Liver (tissue), 9 donors: ENCODE results near the gene RPS3. TPM values are rescaled to one million over a fixed set of nuclear protein-coding genes. Genes with fewer than 3 reads are reported as not detected.

Experiments used
- DNase-seq: peaks from one replicate; pipeline ENCODE4 v3.0.0-alpha.2; 2017; ENCODE audit warnings: low spot score
- H3K27ac ChIP-seq, 2 donors: one replicate each; pipeline ENCODE4 v1.7.0; 2013; ENCODE audit warnings: inconsistent platforms in 2 of 2, low read length in 2 of 2, control low read depth in 1 of 2, low read depth in 1 of 2, mild to moderate bottlenecking in 1 of 2
- H3K27me3 ChIP-seq, 4 donors: one replicate each; pipeline versions ENCODE4 v1.6.1 to v1.7.0; 2013; ENCODE audit warnings: low read length in 3 of 4, inconsistent platforms in 1 of 4, mild to moderate bottlenecking in 1 of 4, moderate library complexity in 1 of 4; ENCODE audit not compliant: control insufficient read depth in 4 of 4, insufficient read depth in 4 of 4
- H3K36me3 ChIP-seq, 4 donors: one replicate each; pipeline versions ENCODE4 v1.6.1 to v1.7.0; 2013; ENCODE audit warnings: low read length in 3 of 4, mild to moderate bottlenecking in 3 of 4, low read depth in 1 of 4, moderate library complexity in 1 of 4; ENCODE audit not compliant: control insufficient read depth in 4 of 4, insufficient read depth in 3 of 4
- H3K4me1 ChIP-seq, 4 donors: one replicate each; pipeline versions ENCODE4 v1.6.1 to v1.7.0; 2013; ENCODE audit warnings: low read length in 3 of 4, mild to moderate bottlenecking in 3 of 4, moderate library complexity in 1 of 4; ENCODE audit not compliant: control insufficient read depth in 4 of 4, insufficient read depth in 4 of 4
- H3K4me3 ChIP-seq, 3 donors: one replicate each; pipeline versions ENCODE4 v1.6.1 to v1.7.0; 2013; ENCODE audit warnings: low read length in 3 of 3, control low read depth in 1 of 3, low read depth in 1 of 3, mild to moderate bottlenecking in 1 of 3
- H3K9ac ChIP-seq, 2 donors: one replicate each; pipeline ENCODE4 v1.7.0; 2013; ENCODE audit warnings: low read length in 2 of 2, mild to moderate bottlenecking in 2 of 2, moderate library complexity in 2 of 2, control low read depth in 1 of 2, low read depth in 1 of 2
- H3K9me3 ChIP-seq, 4 donors: one replicate each; pipeline versions ENCODE4 v1.6.1 to v1.7.0; 2013; ENCODE audit warnings: low read length in 3 of 4; ENCODE audit not compliant: control insufficient read depth in 4 of 4
- EGR1 ChIP-seq, 2 donors: IDR thresholded peaks; 2 replicates each; pipeline ENCODE4 v1.6.1; 2016 to 2018; ENCODE audit warnings: antibody characterized with exemption in 2 of 2, low read depth in 2 of 2
- FOXA2 ChIP-seq: IDR thresholded peaks from 2 replicates; pipeline ENCODE4 v1.6.1; 2016; ENCODE audit warnings: antibody characterized with exemption
- GABPA ChIP-seq, 2 donors: IDR thresholded peaks in 1 of 2; conservative IDR thresholded peaks in 1 of 2; 2 replicates each; pipeline ENCODE4 v1.6.1; 2016; ENCODE audit warnings: antibody characterized with exemption in 2 of 2, mild to moderate bottlenecking in 1 of 2, moderate library complexity in 1 of 2
- HNF4A ChIP-seq, 2 donors: conservative IDR thresholded peaks; 2 replicates each; pipeline ENCODE4 v1.6.1; 2016; ENCODE audit warnings: antibody characterized with exemption in 2 of 2, mild to moderate bottlenecking in 2 of 2
- HNF4G ChIP-seq: IDR thresholded peaks from 2 replicates; pipeline ENCODE4 v1.6.1; 2016; ENCODE audit warnings: antibody characterized with exemption
- RAD21 ChIP-seq, 2 donors: IDR thresholded peaks; 2 replicates each; pipeline ENCODE4 v1.6.1; 2016; ENCODE audit warnings: antibody characterized with exemption in 2 of 2, mild to moderate bottlenecking in 2 of 2
- SP1 ChIP-seq: IDR thresholded peaks from 2 replicates; pipeline ENCODE4 v1.6.1; 2018; ENCODE audit warnings: antibody characterized with exemption, mild to moderate bottlenecking
- TAF1 ChIP-seq: conservative IDR thresholded peaks from 2 replicates; pipeline ENCODE4 v1.6.1; 2016; ENCODE audit warnings: antibody characterized with exemption, mild to moderate bottlenecking
- YY1 ChIP-seq: IDR thresholded peaks from 2 replicates; pipeline ENCODE4 v1.6.1; 2016; ENCODE audit warnings: antibody characterized with exemption, mild to moderate bottlenecking
- WGBS: extraction: QIAGEN DNeasy Blood & Tissue Kit; methylation state at CpG from one replicate; pipeline ENCODE4 v1.1.7; 2013; 5-methylcytosine and 5-hydroxymethylcytosine counted together
- polyA plus RNA-seq, 2 donors: library from polyadenylated mRNA; stranded (reverse) in 1 of 2; unstranded in 1 of 2; fragments of 200-250 nt in 1 of 2; fragments of >200 nt in 1 of 2; fragmentation: Nextera tagmentation in 1 of 2; extraction: Ambion mirVana in 1 of 2; gene quantifications; one replicate each; pipeline versions ENCODE4 v1.2.1 to v1.2.3, GENCODE V29; 2013 to 2015
- total RNA-seq, 2 donors: library from RNA; depleted of rRNA; stranded (reverse); fragments of >200 nt; gene quantifications; one replicate each; pipeline ENCODE4 v1.2.3, GENCODE V29; 2014
- TF ChIP-seq, protein P1 (sequence below): IDR thresholded peaks from 2 replicates; pipeline ENCODE4 v1.6.1; 2016; ENCODE audit warnings: antibody characterized with exemption, mild to moderate bottlenecking
- TF ChIP-seq, protein P2 (sequence below): IDR thresholded peaks from 2 replicates; pipeline ENCODE4 v1.6.1; 2016; ENCODE audit warnings: antibody characterized with exemption
- TF ChIP-seq, protein P3 (sequence below): IDR thresholded peaks from 2 replicates; pipeline ENCODE4 v1.6.1; 2016; ENCODE audit warnings: antibody characterized with exemption
- donor health status: healthy.
- donor health status: healthy.
- donor health status: healthy.
- donor health status: healthy.
- donor health status: healthy.

Gene RPS3
- total and polyA plus RNA-seq, 4 donors, result 289 to 1,115 (median 492) TPM

DNA sequence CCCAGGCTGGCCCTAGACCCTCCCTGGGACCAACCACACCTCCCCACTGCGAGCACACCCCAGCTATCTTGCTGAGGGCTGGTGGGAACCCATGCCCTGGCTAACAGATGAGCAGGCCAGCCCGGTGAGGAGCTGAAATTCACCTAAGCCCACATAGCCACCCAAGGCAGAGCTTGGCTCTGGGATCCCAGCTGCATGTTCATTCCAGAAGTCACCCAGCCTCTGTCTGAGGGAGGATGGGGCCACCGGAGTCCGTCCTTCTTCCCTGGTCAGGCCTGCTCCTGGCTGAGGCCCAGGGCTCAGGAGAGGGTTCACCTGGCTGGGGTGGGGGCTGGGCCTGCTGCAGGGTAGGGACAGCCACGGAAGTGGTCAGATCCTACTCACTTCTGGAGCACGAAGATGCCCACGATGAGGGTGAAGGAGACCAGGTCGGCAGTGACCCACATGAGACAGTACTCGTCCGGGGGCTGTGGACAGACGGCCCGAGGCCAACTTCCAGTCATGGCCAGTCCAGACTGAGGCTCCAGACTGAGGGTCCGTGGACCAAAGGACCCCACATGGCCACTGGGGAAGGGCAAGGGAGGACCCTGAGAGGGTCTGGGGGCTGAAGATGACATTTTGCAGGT, 40.3 kb downstream of the RPS3 start:
- TF ChIP-seq, protein P1, sequence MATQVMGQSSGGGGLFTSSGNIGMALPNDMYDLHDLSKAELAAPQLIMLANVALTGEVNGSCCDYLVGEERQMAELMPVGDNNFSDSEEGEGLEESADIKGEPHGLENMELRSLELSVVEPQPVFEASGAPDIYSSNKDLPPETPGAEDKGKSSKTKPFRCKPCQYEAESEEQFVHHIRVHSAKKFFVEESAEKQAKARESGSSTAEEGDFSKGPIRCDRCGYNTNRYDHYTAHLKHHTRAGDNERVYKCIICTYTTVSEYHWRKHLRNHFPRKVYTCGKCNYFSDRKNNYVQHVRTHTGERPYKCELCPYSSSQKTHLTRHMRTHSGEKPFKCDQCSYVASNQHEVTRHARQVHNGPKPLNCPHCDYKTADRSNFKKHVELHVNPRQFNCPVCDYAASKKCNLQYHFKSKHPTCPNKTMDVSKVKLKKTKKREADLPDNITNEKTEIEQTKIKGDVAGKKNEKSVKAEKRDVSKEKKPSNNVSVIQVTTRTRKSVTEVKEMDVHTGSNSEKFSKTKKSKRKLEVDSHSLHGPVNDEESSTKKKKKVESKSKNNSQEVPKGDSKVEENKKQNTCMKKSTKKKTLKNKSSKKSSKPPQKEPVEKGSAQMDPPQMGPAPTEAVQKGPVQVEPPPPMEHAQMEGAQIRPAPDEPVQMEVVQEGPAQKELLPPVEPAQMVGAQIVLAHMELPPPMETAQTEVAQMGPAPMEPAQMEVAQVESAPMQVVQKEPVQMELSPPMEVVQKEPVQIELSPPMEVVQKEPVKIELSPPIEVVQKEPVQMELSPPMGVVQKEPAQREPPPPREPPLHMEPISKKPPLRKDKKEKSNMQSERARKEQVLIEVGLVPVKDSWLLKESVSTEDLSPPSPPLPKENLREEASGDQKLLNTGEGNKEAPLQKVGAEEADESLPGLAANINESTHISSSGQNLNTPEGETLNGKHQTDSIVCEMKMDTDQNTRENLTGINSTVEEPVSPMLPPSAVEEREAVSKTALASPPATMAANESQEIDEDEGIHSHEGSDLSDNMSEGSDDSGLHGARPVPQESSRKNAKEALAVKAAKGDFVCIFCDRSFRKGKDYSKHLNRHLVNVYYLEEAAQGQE, result no peak
- TF ChIP-seq FOXA2 (no peak), TAF1 (no peak), RAD21 (IDR thresholded peaks at IDR 0.05) (no peak), GABPA (IDR thresholded peaks at IDR 0.05 in 1 of 2, conservative IDR thresholded peaks at IDR 0.05 in 1 of 2) (no peak), HNF4A (conservative IDR thresholded peaks at IDR 0.05) (no peak), YY1 (no peak), HNF4G (no peak), SP1 (no peak), EGR1 (IDR thresholded peaks at IDR 0.05; ENCODE audit: low read depth in 2 of 2) (no peak)
- TF ChIP-seq, protein P2, sequence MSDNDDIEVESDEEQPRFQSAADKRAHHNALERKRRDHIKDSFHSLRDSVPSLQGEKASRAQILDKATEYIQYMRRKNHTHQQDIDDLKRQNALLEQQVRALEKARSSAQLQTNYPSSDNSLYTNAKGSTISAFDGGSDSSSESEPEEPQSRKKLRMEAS, result no peak
- TF ChIP-seq, protein P3, sequence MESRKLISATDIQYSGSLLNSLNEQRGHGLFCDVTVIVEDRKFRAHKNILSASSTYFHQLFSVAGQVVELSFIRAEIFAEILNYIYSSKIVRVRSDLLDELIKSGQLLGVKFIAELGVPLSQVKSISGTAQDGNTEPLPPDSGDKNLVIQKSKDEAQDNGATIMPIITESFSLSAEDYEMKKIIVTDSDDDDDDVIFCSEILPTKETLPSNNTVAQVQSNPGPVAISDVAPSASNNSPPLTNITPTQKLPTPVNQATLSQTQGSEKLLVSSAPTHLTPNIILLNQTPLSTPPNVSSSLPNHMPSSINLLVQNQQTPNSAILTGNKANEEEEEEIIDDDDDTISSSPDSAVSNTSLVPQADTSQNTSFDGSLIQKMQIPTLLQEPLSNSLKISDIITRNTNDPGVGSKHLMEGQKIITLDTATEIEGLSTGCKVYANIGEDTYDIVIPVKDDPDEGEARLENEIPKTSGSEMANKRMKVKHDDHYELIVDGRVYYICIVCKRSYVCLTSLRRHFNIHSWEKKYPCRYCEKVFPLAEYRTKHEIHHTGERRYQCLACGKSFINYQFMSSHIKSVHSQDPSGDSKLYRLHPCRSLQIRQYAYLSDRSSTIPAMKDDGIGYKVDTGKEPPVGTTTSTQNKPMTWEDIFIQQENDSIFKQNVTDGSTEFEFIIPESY, result no peak
- no peak for DNase-seq
- H3K27me3 ChIP-seq, result no peaks in the 10 kb centered on the region
- H3K36me3 ChIP-seq, result no peaks in the 10 kb centered on the region
- WGBS, result 87% methylated on average over 13 of the region's 13 CpGs
- no peak overlapping the region for H3K4me3 ChIP-seq
- H3K9ac ChIP-seq, result no peak overlapping the region
- H3K4me1 ChIP-seq, result no peaks in the 10 kb centered on the region
- H3K9me3 ChIP-seq, result no peaks in the 10 kb centered on the region
- no peak overlapping the region for H3K27ac ChIP-seq

DNA sequence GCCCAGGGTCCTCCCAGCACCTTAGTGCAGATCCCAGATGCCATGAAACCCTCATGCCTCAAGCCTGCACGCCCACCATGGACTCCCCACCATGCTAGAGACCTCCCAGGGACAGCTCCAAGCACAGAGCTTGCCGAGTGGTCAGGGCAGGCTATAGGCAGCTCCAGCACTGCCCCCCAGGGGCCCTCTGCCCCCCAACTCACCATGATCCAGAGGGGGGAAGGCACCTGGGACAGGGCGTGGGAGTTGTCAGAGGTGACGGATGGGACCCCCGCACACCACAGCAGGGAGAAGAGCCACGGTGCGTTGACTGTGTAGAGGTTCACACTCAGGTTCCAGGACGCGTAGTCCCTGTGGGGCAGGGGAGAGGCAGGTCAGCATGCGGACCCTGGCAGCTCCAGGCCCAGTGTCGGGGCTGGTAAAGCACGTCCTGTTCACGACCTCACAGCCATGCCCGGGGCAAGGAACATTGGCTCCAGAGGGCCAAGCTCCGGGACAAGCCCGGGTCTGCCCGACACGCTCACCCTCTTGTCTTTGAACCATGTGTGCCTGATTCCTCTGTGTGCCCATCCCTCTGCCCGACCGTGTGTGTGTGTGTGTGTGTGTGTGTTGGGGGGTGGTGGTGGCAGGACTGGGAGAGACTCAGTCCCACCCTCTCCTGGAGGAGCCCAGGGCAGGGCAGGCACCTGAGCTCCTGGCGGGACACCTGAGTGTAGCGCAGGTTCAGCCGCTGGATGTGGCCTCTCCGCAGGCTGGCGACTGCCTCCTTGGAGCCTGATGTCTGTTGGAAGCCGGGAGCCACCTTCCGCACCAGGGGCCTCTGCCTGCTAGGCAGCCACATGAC, 41.9 kb downstream of the RPS3 start:
- H3K4me1 ChIP-seq, result no peaks in the 10 kb centered on the region
- H3K27me3 ChIP-seq, result no peaks in the 10 kb centered on the region
- DNase-seq, result no peak
- H3K36me3 ChIP-seq, result no peaks in the 10 kb centered on the region
- WGBS, result 87% methylated on average over 27 of the region's 27 CpGs
- no peak overlapping the region for H3K27ac ChIP-seq
- no peak overlapping the region for H3K4me3 ChIP-seq
- no peaks in the 10 kb centered on the region for H3K9me3 ChIP-seq
- no peak overlapping the region for H3K9ac ChIP-seq
- no peak for TF ChIP-seq TAF1
